SU-DHL-6 (cell line): ENCODE measurements around the gene ZNF385D.

Experiments
- H2AFZ ChIP-seq: fragments of 200-600 bp; sonication (generic); 2 replicates; pipeline ENCODE4 v1.6.1; 2014; ENCODE audit warnings: low read depth, mild to moderate bottlenecking, moderate library complexity, mixed read lengths, antibody characterized with exemption, low read length; ENCODE audit not compliant: severe bottlenecking
- H3F3A ChIP-seq: fragments of 200-600 bp; shearing (Covaris generic); 2 replicates; pipeline ENCODE4 v1.6.0; 2016; ENCODE audit warnings: antibody characterized with exemption, mild to moderate bottlenecking; ENCODE audit not compliant: insufficient read depth
- H3K27ac ChIP-seq: fragments of 200-600 bp; sonication (generic); 2 replicates; pipeline ENCODE4 v1.5.1; 2016; ENCODE audit warnings: low read depth, mild to moderate bottlenecking, low read length, moderate library complexity, mixed read lengths
- H3K27me3 ChIP-seq: fragments of 200-600 bp; sonication (generic), shearing (Covaris generic); 2 replicates; pipeline ENCODE4 v1.6.0; 2014; ENCODE audit warnings: mild to moderate bottlenecking, low read length
- H3K36me3 ChIP-seq: fragments of 200-600 bp; sonication (generic); 2 replicates; pipeline ENCODE4 v1.6.1; 2014; ENCODE audit warnings: mild to moderate bottlenecking, low read length, mixed read lengths
- H3K4me2 ChIP-seq: fragments of 300-600, 200-600 bp; shearing (Covaris generic), sonication (generic); 2 replicates; pipeline ENCODE4 v1.6.0; 2014; ENCODE audit warnings: low read length, low read depth, mild to moderate bottlenecking; ENCODE audit not compliant: poor library complexity, severe bottlenecking
- H3K4me3 ChIP-seq: fragments of 200-600 bp; sonication (generic); 2 replicates; pipeline ENCODE4 v1.5.1; 2014; ENCODE audit warnings: antibody characterized with exemption, low read length, mild to moderate bottlenecking, mixed read lengths; ENCODE audit not compliant: insufficient read depth, poor library complexity, severe bottlenecking
- H3K79me2 ChIP-seq: fragments of 200-600 bp; sonication (generic); 2 replicates; pipeline ENCODE4 v1.6.1; 2014; ENCODE audit warnings: mild to moderate bottlenecking, low read length, moderate library complexity; ENCODE audit not compliant: insufficient read depth
- H3K9ac ChIP-seq: fragments of 200-600 bp; sonication (generic); 2 replicates; pipeline ENCODE4 v1.7.0; 2014; ENCODE audit warnings: mild to moderate bottlenecking, low read length
- H3K9me2 ChIP-seq: fragments of 200-600 bp; sonication (generic); replicated peaks from 2 replicates; pipeline ENCODE4 v1.6.1; 2014; ENCODE audit warnings: low read length; ENCODE audit not compliant: insufficient read depth
- H3K9me3 ChIP-seq: fragments of 200-600 bp; sonication (generic); 2 replicates; pipeline ENCODE4 v1.6.1; 2014; ENCODE audit warnings: low read length, mixed read lengths; ENCODE audit not compliant: insufficient read depth
- H4K20me1 ChIP-seq: fragments of 200-600 bp; sonication (generic); 2 replicates; pipeline ENCODE4 v1.6.1; 2014; ENCODE audit warnings: low read depth, mild to moderate bottlenecking, antibody characterized with exemption, low read length, moderate library complexity, mixed read lengths
- EZH2phosphoT487 ChIP-seq: fragments of 200-600 bp; sonication (generic), shearing (Covaris generic); conservative IDR thresholded peaks from 2 replicates; pipeline ENCODE4 v1.6.1; 2018; ENCODE audit warnings: mild to moderate bottlenecking, antibody characterized with exemption, low read length, moderate library complexity, mixed read lengths
- TF ChIP-seq, protein P1 (sequence below): fragments of 200-600 bp; sonication (generic); IDR thresholded peaks from one replicate; pipeline ENCODE4 v1.5.1; 2017; ENCODE audit warnings: antibody characterized with exemption, mild to moderate bottlenecking, low read length, moderate library complexity; ENCODE audit not compliant: insufficient read depth, poor library complexity, severe bottlenecking

Gene ZNF385D

DNA sequence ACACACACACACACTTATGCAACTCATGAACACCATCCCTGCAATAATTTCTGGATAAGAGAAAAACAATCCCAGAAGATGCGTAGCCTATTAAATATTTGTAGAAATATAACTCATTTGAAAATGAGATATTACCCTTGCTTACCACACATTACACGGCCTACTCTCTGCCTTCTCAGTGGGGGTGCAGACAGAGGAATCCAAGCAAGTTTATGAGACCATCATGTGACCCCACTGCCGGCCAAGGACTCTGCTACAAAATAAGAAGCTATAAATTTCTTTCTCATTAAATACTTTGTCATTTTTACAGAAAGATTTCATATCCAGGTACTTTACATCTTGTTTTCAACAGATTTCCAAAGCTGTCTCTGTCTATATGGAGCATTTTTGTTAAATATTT is 286.3 kb downstream of the ZNF385D start:
- no peak overlapping the region for H3K9ac ChIP-seq
- no peak overlapping the region for H3K4me2 ChIP-seq
- TF ChIP-seq EZH2phosphoT487: no peak
- TF ChIP-seq, protein P1, sequence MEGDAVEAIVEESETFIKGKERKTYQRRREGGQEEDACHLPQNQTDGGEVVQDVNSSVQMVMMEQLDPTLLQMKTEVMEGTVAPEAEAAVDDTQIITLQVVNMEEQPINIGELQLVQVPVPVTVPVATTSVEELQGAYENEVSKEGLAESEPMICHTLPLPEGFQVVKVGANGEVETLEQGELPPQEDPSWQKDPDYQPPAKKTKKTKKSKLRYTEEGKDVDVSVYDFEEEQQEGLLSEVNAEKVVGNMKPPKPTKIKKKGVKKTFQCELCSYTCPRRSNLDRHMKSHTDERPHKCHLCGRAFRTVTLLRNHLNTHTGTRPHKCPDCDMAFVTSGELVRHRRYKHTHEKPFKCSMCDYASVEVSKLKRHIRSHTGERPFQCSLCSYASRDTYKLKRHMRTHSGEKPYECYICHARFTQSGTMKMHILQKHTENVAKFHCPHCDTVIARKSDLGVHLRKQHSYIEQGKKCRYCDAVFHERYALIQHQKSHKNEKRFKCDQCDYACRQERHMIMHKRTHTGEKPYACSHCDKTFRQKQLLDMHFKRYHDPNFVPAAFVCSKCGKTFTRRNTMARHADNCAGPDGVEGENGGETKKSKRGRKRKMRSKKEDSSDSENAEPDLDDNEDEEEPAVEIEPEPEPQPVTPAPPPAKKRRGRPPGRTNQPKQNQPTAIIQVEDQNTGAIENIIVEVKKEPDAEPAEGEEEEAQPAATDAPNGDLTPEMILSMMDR: no peak
- H3K4me3 ChIP-seq: no peak overlapping the region
- H3K9me2 ChIP-seq: no peaks in the 10 kb centered on the region
- no peaks in the 10 kb centered on the region for H3K79me2 ChIP-seq
- no peak overlapping the region for H3K27ac ChIP-seq
- H3K9me3 ChIP-seq: no peaks in the 10 kb centered on the region
- no peaks in the 10 kb centered on the region for H3K36me3 ChIP-seq
- no peaks in the 10 kb centered on the region for H3F3A ChIP-seq
- no peaks in the 10 kb centered on the region for H3K27me3 ChIP-seq
- H2AFZ ChIP-seq: no peak overlapping the region
- H4K20me1 ChIP-seq: no peaks in the 10 kb centered on the region

GRCh38 chr3:21463319-21463718 is 287.7 kb downstream of the ZNF385D start:
- TF ChIP-seq, protein P1: no peak
- TF ChIP-seq EZH2phosphoT487: no peak
- Histone ChIP-seq H3K9me3 (no peaks in the 10 kb centered on the region), H3K79me2 (no peaks in the 10 kb centered on the region)

GRCh38 chr3:21462141-21462540 is 288.9 kb downstream of the ZNF385D start:
- no peaks in the 10 kb centered on the region for H3K9me3 ChIP-seq
- no peaks in the 10 kb centered on the region for H3K9me2 ChIP-seq
- H3K4me3 ChIP-seq: no peak overlapping the region
- H3K27me3 ChIP-seq: no peaks in the 10 kb centered on the region
- H3K27ac ChIP-seq: no peak overlapping the region
- H3K36me3 ChIP-seq: no peaks in the 10 kb centered on the region
- H3K4me2 ChIP-seq: no peak overlapping the region
- H4K20me1 ChIP-seq: no peaks in the 10 kb centered on the region
- no peak overlapping the region for H2AFZ ChIP-seq
- TF ChIP-seq, protein P1: no peak
- TF ChIP-seq EZH2phosphoT487: no peak
- H3F3A ChIP-seq: no peaks in the 10 kb centered on the region
- H3K9ac ChIP-seq: no peak overlapping the region
- no peaks in the 10 kb centered on the region for H3K79me2 ChIP-seq

More at GRCh38 chr3:21463319-21463718, 287.7 kb downstream of the ZNF385D start:
- Histone ChIP-seq H3F3A (no peaks in the 10 kb centered on the region), H3K4me2 (no peak overlapping the region), H3K27ac (no peak overlapping the region), H3K9me2 (no peaks in the 10 kb centered on the region), H3K36me3 (no peaks in the 10 kb centered on the region), H3K9ac (no peak overlapping the region), H2AFZ (no peak overlapping the region), H4K20me1 (no peaks in the 10 kb centered on the region), H3K27me3 (no peaks in the 10 kb centered on the region), H3K4me3 (no peak overlapping the region)
